CD4-positive, alpha-beta memory T cell (primary cell): ENCODE measurements around the gene PDE8B. TPM values are rescaled to one million over a fixed set of nuclear protein-coding genes. Genes with fewer than 3 reads are reported as not detected.

Source experiments
- CTCF ChIA-PET: fragments of 350-600 bp; sonication (Branson Sonifier 250); formaldehyde crosslinking; loops from one replicate; lab custom pipeline; 2021; ENCODE audit warnings: inconsistent platforms; ENCODE audit not compliant: partially characterized antibody; lab: Charles Lee
- POLR2A ChIA-PET: fragments of 350-600 bp; sonication (Branson Sonifier 250); formaldehyde crosslinking; loops from one replicate; lab custom pipeline; 2021; ENCODE audit not compliant: partially characterized antibody; lab: Charles Lee
- DNase-seq, 5 donors: peaks; one replicate each; pipeline versions ENCODE4 v3.0.0 to v3.0.0-alpha.2; 2020 to 2022; ENCODE audit warnings: mixed read lengths in 1 of 5
- H3K27ac ChIP-seq: one replicate; pipeline ENCODE4 v1.7.0; 2013; ENCODE audit warnings: low read depth, low read length
- H3K27me3 ChIP-seq: 2 replicates; pipeline ENCODE4 v1.7.0; 2013; ENCODE audit warnings: mild to moderate bottlenecking, low read length, moderate library complexity; ENCODE audit not compliant: insufficient read depth
- H3K36me3 ChIP-seq: 2 replicates; pipeline ENCODE4 v1.7.0; 2013; ENCODE audit warnings: mild to moderate bottlenecking, low read length, moderate library complexity; ENCODE audit not compliant: insufficient read depth
- H3K4me1 ChIP-seq: 2 replicates; pipeline ENCODE4 v1.7.0; 2013; ENCODE audit warnings: mild to moderate bottlenecking, low read length, moderate library complexity; ENCODE audit not compliant: insufficient read depth
- H3K4me3 ChIP-seq, 2 donors: one replicate each; pipeline ENCODE4 v1.7.0; 2013; ENCODE audit warnings: low read length in 2 of 2, mild to moderate bottlenecking in 1 of 2
- H3K9me3 ChIP-seq, 2 donors: one replicate each; pipeline ENCODE4 v1.7.0; 2013; ENCODE audit warnings: low read length in 2 of 2, control low read depth in 1 of 2; ENCODE audit not compliant: control insufficient read depth in 1 of 2
- H3K27ac Mint-ChIP-seq, 7 donors: one replicate each; pipeline ENCODE4 v1.8.0; 2020 to 2021; ENCODE audit warnings: mixed read lengths in 7 of 7, mild to moderate bottlenecking in 6 of 7, inconsistent platforms in 3 of 7, moderate library complexity in 3 of 7
- H3K27me3 Mint-ChIP-seq, 2 donors: one replicate each; pipeline ENCODE4 v1.8.0; 2020 to 2021; ENCODE audit warnings: mixed read lengths in 2 of 2
- H3K36me3 Mint-ChIP-seq, 2 donors: one replicate each; pipeline ENCODE4 v1.8.0; 2020 to 2021; ENCODE audit warnings: mixed read lengths in 2 of 2, inconsistent platforms in 1 of 2, mild to moderate bottlenecking in 1 of 2
- H3K4me1 Mint-ChIP-seq, 4 donors: one replicate each; pipeline ENCODE4 v1.8.0; 2020 to 2021; ENCODE audit warnings: mixed read lengths in 4 of 4, mild to moderate bottlenecking in 1 of 4
- H3K4me3 Mint-ChIP-seq, 8 donors: one replicate each; pipeline ENCODE4 v1.8.0; 2020 to 2021; ENCODE audit warnings: mixed read lengths in 8 of 8, mild to moderate bottlenecking in 7 of 8, moderate library complexity in 6 of 8, inconsistent platforms in 3 of 8
- H3K9me3 Mint-ChIP-seq, 8 donors: one replicate each; pipeline ENCODE4 v1.8.0; 2020 to 2021; ENCODE audit warnings: mixed read lengths in 8 of 8, mild to moderate bottlenecking in 5 of 8, inconsistent platforms in 3 of 8, moderate library complexity in 1 of 8
- intact Hi-C: fragments of 100-400 bp; cut with micrococcal nuclease; formaldehyde crosslinking; loops from one replicate; pipeline ENCODE4 v1.15.1; 2023
- polyA plus RNA-seq, 2 donors: library from polyadenylated mRNA; unstranded; fragments of 300-500 nt; fragmentation: Illumina TruSeq; gene quantifications; one replicate each; pipeline ENCODE4 v1.2.3, GENCODE V29; 2021
- total RNA-seq, 2 experiments: library from RNA; stranded (reverse); gene quantifications; one replicate each; pipeline ENCODE4 v1.2.3, GENCODE V29; 2021

Gene PDE8B
- total and polyA plus RNA-seq, 4 experiments from 2014 or later = 0.26 TPM; not detected in 3

GRCh38 chr5:77356740-77357139 lies 146.3 kb downstream of the PDE8B start:
- no peak for DNase-seq
- Mint-ChIP-seq H3K27me3 (peaks cover 0 to 2% of the 10 kb centered on the region in 2 donors), H3K36me3 (no peaks in the 10 kb centered on the region), H3K9me3 (peaks cover 0 to 1% (median 0%) of the 10 kb centered on the region in 8 donors), H3K4me3 (no peak overlapping the region), H3K27ac (peak overlapping the region in 1 of 7 donors; percentile 38), H3K4me1 (peaks cover 0 to 4% (median 0%) of the 10 kb centered on the region in 4 donors)
- intact Hi-C loops = no loop called here
- Histone ChIP-seq H3K4me3 (no peak overlapping the region), H3K9me3 (no peaks in the 10 kb centered on the region), H3K4me1 (no peaks in the 10 kb centered on the region), H3K36me3 (no peaks in the 10 kb centered on the region), H3K27ac (no peak overlapping the region), H3K27me3 (no peaks in the 10 kb centered on the region)
- POLR2A ChIA-PET = no interaction called here
- CTCF ChIA-PET = no interaction called here

- ChIA-PET CTCF (no interaction called here), POLR2A (no interaction called here)
- no peaks in the 10 kb centered on the region for H3K4me1 ChIP-seq
- H3K9me3 ChIP-seq = no peaks in the 10 kb centered on the region
- no peaks in the 10 kb centered on the region for H3K36me3 Mint-ChIP-seq
- H3K27me3 Mint-ChIP-seq = peaks cover 0 to 2% of the 10 kb centered on the region in 2 donors
- peaks cover 0 to 4% (median 0%) of the 10 kb centered on the region in 4 donors for H3K4me1 Mint-ChIP-seq
- H3K27ac ChIP-seq = no peak overlapping the region
- intact Hi-C loops = no loop called here
- no peaks in the 10 kb centered on the region for H3K36me3 ChIP-seq
- H3K4me3 ChIP-seq = no peak overlapping the region
- peak overlapping the region in 1 of 7 donors; percentile 13 for H3K27ac Mint-ChIP-seq
- no peak for DNase-seq
- H3K4me3 Mint-ChIP-seq = no peak overlapping the region
- H3K9me3 Mint-ChIP-seq = peaks cover 0 to 1% (median 0%) of the 10 kb centered on the region in 8 donors
- no peaks in the 10 kb centered on the region for H3K27me3 ChIP-seq
These were observed 148.1 kb downstream of the PDE8B start for GRCh38 chr5:77358255-77359205.

GRCh38 chr5:77359231-77359630 lies 148.8 kb downstream of the PDE8B start:
- Mint-ChIP-seq H3K9me3 (peaks cover 0 to 1% (median 0%) of the 10 kb centered on the region in 8 donors), H3K4me3 (no peak overlapping the region), H3K36me3 (no peaks in the 10 kb centered on the region), H3K27ac (no peak overlapping the region), H3K4me1 (peaks cover 0 to 4% (median 0%) of the 10 kb centered on the region in 4 donors), H3K27me3 (peaks cover 0 to 2% of the 10 kb centered on the region in 2 donors)
- H3K27ac ChIP-seq = no peak overlapping the region
- no peaks in the 10 kb centered on the region for H3K9me3 ChIP-seq
- intact Hi-C loops = no loop called here
- H3K4me3 ChIP-seq = no peak overlapping the region
- no peaks in the 10 kb centered on the region for H3K27me3 ChIP-seq
- POLR2A ChIA-PET = no interaction called here
- CTCF ChIA-PET = no interaction called here
- H3K4me1 ChIP-seq = no peaks in the 10 kb centered on the region
- no peak for DNase-seq
- H3K36me3 ChIP-seq = no peaks in the 10 kb centered on the region

GRCh38 chr5:77360381-77360780 lies 149.9 kb downstream of the PDE8B start:
- CTCF ChIA-PET = no interaction called here
- no peak overlapping the region for H3K4me3 ChIP-seq
- H3K4me1 ChIP-seq = no peaks in the 10 kb centered on the region

GRCh38 chr5:77360973-77361372 lies 150.5 kb downstream of the PDE8B start:
- no peak overlapping the region for H3K27ac Mint-ChIP-seq
- POLR2A ChIA-PET = no interaction called here
- intact Hi-C loops = no loop called here

More at GRCh38 chr5:77360381-77360780, 149.9 kb downstream of the PDE8B start:
- peaks cover 0 to 1% (median 0%) of the 10 kb centered on the region in 8 donors for H3K9me3 Mint-ChIP-seq
- DNase-seq = no peak
- POLR2A ChIA-PET = no interaction called here
- Histone ChIP-seq H3K36me3 (no peaks in the 10 kb centered on the region), H3K9me3 (no peaks in the 10 kb centered on the region), H3K27me3 (no peaks in the 10 kb centered on the region), H3K27ac (no peak overlapping the region)
- intact Hi-C loops = no loop called here
- peaks cover 0 to 2% of the 10 kb centered on the region in 2 donors for H3K27me3 Mint-ChIP-seq
- H3K4me3 Mint-ChIP-seq = no peak overlapping the region
- H3K27ac Mint-ChIP-seq = no peak overlapping the region
- H3K36me3 Mint-ChIP-seq = no peaks in the 10 kb centered on the region
- H3K4me1 Mint-ChIP-seq = peaks cover 0 to 4% (median 0%) of the 10 kb centered on the region in 4 donors

DNA sequence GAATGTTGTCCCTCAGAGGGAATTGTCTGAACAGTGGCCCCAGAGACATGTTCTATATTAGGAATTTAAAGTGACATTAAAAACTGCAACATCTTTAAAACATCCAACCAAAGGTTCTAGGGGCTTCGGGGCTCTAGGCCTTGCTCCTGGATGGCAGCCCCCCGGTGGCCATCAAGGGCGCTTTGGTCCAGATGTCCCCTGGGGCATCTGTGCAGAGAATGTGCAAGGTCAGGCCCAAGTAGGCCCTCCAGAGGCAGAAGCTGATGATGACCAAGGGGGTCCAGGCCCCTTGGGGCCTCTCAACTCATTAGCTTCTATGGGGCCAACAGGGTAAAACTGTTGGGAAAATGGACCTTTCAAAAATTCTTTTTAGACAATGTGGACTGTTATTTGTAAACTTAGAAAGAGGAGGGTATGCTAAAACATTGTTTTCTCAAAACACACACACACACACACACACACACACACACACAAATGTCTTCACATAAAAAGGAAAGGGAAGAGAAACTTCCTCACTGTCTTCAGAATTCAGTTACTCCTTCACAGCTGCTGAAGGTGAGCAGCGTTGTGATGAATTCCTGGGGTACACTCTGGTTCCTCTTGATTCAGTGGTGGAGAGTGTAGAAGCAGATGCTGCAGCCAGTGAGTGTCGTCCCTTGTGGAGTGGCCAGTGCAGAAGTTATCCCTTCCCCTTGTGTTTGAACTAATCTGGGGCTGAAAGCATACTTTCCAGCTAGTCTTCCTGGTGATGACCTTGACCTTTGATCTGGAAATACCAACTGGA lies 156.4 kb downstream of the PDE8B start:
- no peaks in the 10 kb centered on the region for H3K36me3 ChIP-seq
- Mint-ChIP-seq H3K9me3 (no peaks in the 10 kb centered on the region), H3K27ac (no peak overlapping the region), H3K36me3 (no peaks in the 10 kb centered on the region), H3K4me1 (no peaks in the 10 kb centered on the region), H3K27me3 (no peaks in the 10 kb centered on the region), H3K4me3 (no peak overlapping the region)
- ChIA-PET CTCF (no interaction called here), POLR2A (no interaction called here)
- H3K4me1 ChIP-seq = no peaks in the 10 kb centered on the region
- no peak overlapping the region for H3K27ac ChIP-seq
- H3K27me3 ChIP-seq = no peaks in the 10 kb centered on the region
- no peaks in the 10 kb centered on the region for H3K9me3 ChIP-seq
- intact Hi-C loops = no loop called here
- no peak for DNase-seq
- no peak overlapping the region for H3K4me3 ChIP-seq

More at GRCh38 chr5:77360973-77361372, 150.5 kb downstream of the PDE8B start:
- CTCF ChIA-PET = no interaction called here
- no peak overlapping the region for H3K4me3 ChIP-seq
- DNase-seq = no peak
- no peaks in the 10 kb centered on the region for H3K9me3 ChIP-seq
- no peaks in the 10 kb centered on the region for H3K4me1 ChIP-seq
- peaks cover 0 to 4% (median 0%) of the 10 kb centered on the region in 4 donors for H3K4me1 Mint-ChIP-seq
- H3K9me3 Mint-ChIP-seq = peaks cover 0 to 1% (median 0%) of the 10 kb centered on the region in 8 donors
- H3K36me3 Mint-ChIP-seq = no peaks in the 10 kb centered on the region
- peaks cover 0 to 2% of the 10 kb centered on the region in 2 donors for H3K27me3 Mint-ChIP-seq
- no peaks in the 10 kb centered on the region for H3K36me3 ChIP-seq
- H3K27ac ChIP-seq = no peak overlapping the region
- H3K4me3 Mint-ChIP-seq = no peak overlapping the region
- no peaks in the 10 kb centered on the region for H3K27me3 ChIP-seq

- Histone ChIP-seq H3K36me3 (no peaks in the 10 kb centered on the region), H3K4me3 (no peak overlapping the region), H3K9me3 (no peaks in the 10 kb centered on the region), H3K4me1 (no peaks in the 10 kb centered on the region), H3K27me3 (no peaks in the 10 kb centered on the region), H3K27ac (no peak overlapping the region)
- Mint-ChIP-seq H3K4me3 (no peak overlapping the region), H3K9me3 (no peaks in the 10 kb centered on the region), H3K4me1 (no peaks in the 10 kb centered on the region), H3K27me3 (no peaks in the 10 kb centered on the region), H3K27ac (no peak overlapping the region), H3K36me3 (no peaks in the 10 kb centered on the region)
- intact Hi-C loops = no loop called here
- ChIA-PET CTCF (no interaction called here), POLR2A (no interaction called here)
- DNase-seq = no peak
These were observed 157.3 kb downstream of the PDE8B start for GRCh38 chr5:77367741-77368140.
